IMR-90 (cell line): ENCODE results near the gene PLPP4. TPM values are rescaled to one million over a fixed set of nuclear protein-coding genes. Genes with fewer than 3 reads are reported as not detected.

Experiments used
- ATAC-seq: fragments of 200-7000 bp; cut with Tn5 transposase; 2 replicates; pipeline ENCODE4 v1.9.1; 2020; ENCODE audit warnings: low read depth, mild to moderate bottlenecking, moderate library complexity
- BruUV-seq: library from RNA; stranded (reverse); fragments of 400-500 nt; replicated peaks from 2 replicates; lab custom pipeline; 2021; lab: Mats Ljungman, UMichigan
- CTCF ChIA-PET: fragments of 300-600 bp; formaldehyde crosslinking; extraction: SDS; loops from one replicate; lab custom pipeline; 2021; ENCODE audit warnings: antibody characterized with exemption; lab: Yijun Ruan, JAX
- POLR2A ChIA-PET: fragments of 300-600 bp; sonication (Branson Sonifier 250); formaldehyde crosslinking; loops from one replicate; lab custom pipeline; 2022; ENCODE audit warnings: antibody characterized with exemption; ENCODE audit not compliant: unreplicated experiment; lab: Charles Lee
- DNase-seq: peaks from one replicate; pipeline ENCODE4 v3.0.0; 2013
- H2AFZ ChIP-seq: replicated peaks from 2 replicates; pipeline ENCODE3; 2013; ENCODE audit warnings: low read length, mild to moderate bottlenecking; ENCODE audit not compliant: poor library complexity
- H2AK5ac ChIP-seq: 2 replicates; pipeline ENCODE4 v1.6.1; 2013; ENCODE audit warnings: low read depth, low read length, inconsistent platforms
- H2AK9ac ChIP-seq: replicated peaks from 2 replicates; pipeline ENCODE3; 2013; ENCODE audit warnings: mild to moderate bottlenecking, low read depth, low read length, moderate library complexity; ENCODE audit not compliant: poor library complexity
- H2BK120ac ChIP-seq: 2 replicates; pipeline ENCODE4 v1.6.1; 2013; ENCODE audit warnings: low read depth, low read length, inconsistent platforms
- H2BK15ac ChIP-seq: 3 replicates; pipeline ENCODE4 v1.6.1; 2013; ENCODE audit warnings: low read depth, low read length, inconsistent platforms
- H2BK20ac ChIP-seq: 2 replicates; pipeline ENCODE4 v1.6.1; 2013; ENCODE audit warnings: low read depth, mild to moderate bottlenecking, inconsistent platforms, low read length, moderate library complexity
- H2BK5ac ChIP-seq: 2 replicates; pipeline ENCODE4 v1.6.1; 2013; ENCODE audit warnings: mild to moderate bottlenecking, low read depth, low read length, inconsistent platforms; ENCODE audit not compliant: poor library complexity, severe bottlenecking
- H3K14ac ChIP-seq: replicated peaks from 2 replicates; pipeline ENCODE4 v1.6.1; 2013; ENCODE audit warnings: low read depth, low read length, inconsistent platforms
- H3K18ac ChIP-seq: 2 replicates; pipeline ENCODE4 v1.6.1; 2013; ENCODE audit warnings: low read depth, low read length, control low read depth
- H3K23ac ChIP-seq: 2 replicates; pipeline ENCODE4 v1.6.1; 2013; ENCODE audit warnings: low read depth, low read length, inconsistent platforms
- H3K27ac ChIP-seq: 2 replicates; pipeline ENCODE4 v1.5.1; 2013; ENCODE audit warnings: mild to moderate bottlenecking, control low read depth, low read length; ENCODE audit not compliant: insufficient read depth
- H3K27me3 ChIP-seq: 2 replicates; pipeline ENCODE4 v1.6.1; 2013; ENCODE audit warnings: low read length; ENCODE audit not compliant: control insufficient read depth, insufficient read depth
- H3K36me3 ChIP-seq: 2 replicates; pipeline ENCODE4 v1.6.1; 2013; ENCODE audit warnings: low read length, mixed read lengths; ENCODE audit not compliant: control insufficient read depth, insufficient read depth
- H3K4ac ChIP-seq: 2 replicates; pipeline ENCODE4 v1.6.1; 2013; ENCODE audit warnings: low read depth, low read length, inconsistent platforms
- H3K4me1 ChIP-seq: 2 replicates; pipeline ENCODE4 v1.6.1; 2013; ENCODE audit warnings: low read length, mixed read lengths; ENCODE audit not compliant: control insufficient read depth, insufficient read depth
- H3K4me2 ChIP-seq: 2 replicates; pipeline ENCODE4 v1.6.1; 2013; ENCODE audit warnings: low read depth, mild to moderate bottlenecking, control low read depth, low read length, moderate library complexity
- H3K4me3 ChIP-seq: 2 replicates; pipeline ENCODE4 v1.5.1; 2013; ENCODE audit warnings: low read depth, mild to moderate bottlenecking, control low read depth, low read length, moderate library complexity; ENCODE audit not compliant: insufficient read depth
- H3K56ac ChIP-seq: 2 replicates; pipeline ENCODE4 v1.6.1; 2013; ENCODE audit warnings: low read length, inconsistent platforms; ENCODE audit not compliant: insufficient read depth; ENCODE audit errors: extremely low read depth
- H3K79me1 ChIP-seq, 2 experiments: 2 replicates each; pipeline ENCODE4 v1.6.1; 2013; ENCODE audit warnings: low read length in 2 of 2, inconsistent platforms in 1 of 2, low read depth in 1 of 2
- H3K9ac ChIP-seq: 2 replicates; pipeline ENCODE4 v1.6.1; 2013; ENCODE audit warnings: low read depth, low read length, control low read depth
- H3K9me1 ChIP-seq: 2 replicates; pipeline ENCODE4 v1.6.1; 2013; ENCODE audit warnings: low read length, inconsistent platforms; ENCODE audit not compliant: insufficient read depth
- H3K9me3 ChIP-seq: 2 replicates; pipeline ENCODE4 v1.6.1; 2013; ENCODE audit warnings: low read length; ENCODE audit not compliant: control insufficient read depth, insufficient read depth
- H4K20me1 ChIP-seq: 2 replicates; pipeline ENCODE4 v1.6.1; 2013; ENCODE audit warnings: low read length, inconsistent platforms; ENCODE audit not compliant: insufficient read depth
- H4K5ac ChIP-seq: 2 replicates; pipeline ENCODE4 v1.6.1; 2013; ENCODE audit warnings: mild to moderate bottlenecking, low read depth, low read length, control low read depth
- H4K8ac ChIP-seq, 2 experiments: 2 replicates each; pipeline ENCODE4 v1.6.1; 2013; ENCODE audit warnings: low read depth in 2 of 2, low read length in 2 of 2, control low read depth in 1 of 2, inconsistent platforms in 1 of 2
- H4K91ac ChIP-seq: 2 replicates; pipeline ENCODE4 v1.6.1; 2013; ENCODE audit warnings: low read depth, low read length, inconsistent platforms; ENCODE audit not compliant: insufficient read depth
- CEBPB ChIP-seq: IDR thresholded peaks from 2 replicates; pipeline ENCODE4 v1.6.1; 2012; ENCODE audit warnings: low read depth, low read length, improper control_type of control experiment
- CHD1 ChIP-seq: IDR thresholded peaks from 2 replicates; pipeline ENCODE4 v1.6.1; 2012; ENCODE audit warnings: low read depth, low read length, improper control_type of control experiment
- CTCF ChIP-seq: conservative IDR thresholded peaks from 2 replicates; pipeline ENCODE4 v1.5.1; 2012; ENCODE audit warnings: mild to moderate bottlenecking, low read depth, low read length, improper control_type of control experiment
- ELK1 ChIP-seq: fragments of 150-350 bp; IDR thresholded peaks from 2 replicates; pipeline ENCODE4 v1.6.1; 2016; ENCODE audit warnings: low read depth, mild to moderate bottlenecking, low read length, moderate library complexity, borderline replicate concordance
- FOS ChIP-seq: fragments of 150-350 bp; IDR thresholded peaks from 2 replicates; pipeline ENCODE4 v1.6.1; 2016; ENCODE audit warnings: low read depth, low read length
- MAFK ChIP-seq: IDR thresholded peaks from 2 replicates; pipeline ENCODE4 v1.6.1; 2012; ENCODE audit warnings: low read depth, low read length, improper control_type of control experiment
- MAZ ChIP-seq: IDR thresholded peaks from 2 replicates; pipeline ENCODE4 v1.6.1; 2012; ENCODE audit warnings: low read depth, mild to moderate bottlenecking, low read length, improper control_type of control experiment, moderate library complexity, borderline replicate concordance
- MXI1 ChIP-seq: IDR thresholded peaks from 2 replicates; pipeline ENCODE4 v1.6.1; 2012; ENCODE audit warnings: low read depth, mild to moderate bottlenecking, low read length, moderate library complexity, borderline replicate concordance
- RAD21 ChIP-seq: IDR thresholded peaks from 2 replicates; pipeline ENCODE4 v1.6.1; 2012; ENCODE audit warnings: low read length, improper control_type of control experiment
- RCOR1 ChIP-seq: IDR thresholded peaks from 2 replicates; pipeline ENCODE4 v1.6.1; 2012; ENCODE audit warnings: mild to moderate bottlenecking, low read length, improper control_type of control experiment; ENCODE audit not compliant: insufficient replicate concordance
- RFX5 ChIP-seq: IDR thresholded peaks from 2 replicates; pipeline ENCODE4 v1.8.0; 2012; ENCODE audit warnings: low read depth, mild to moderate bottlenecking, low read length, moderate library complexity
- SMC3 ChIP-seq: fragments of 150-350 bp; IDR thresholded peaks from 2 replicates; pipeline ENCODE4 v1.6.1; 2016; ENCODE audit warnings: low read depth, mild to moderate bottlenecking, antibody characterized with exemption, low read length, moderate library complexity
- USF2 ChIP-seq: fragments of 150-350 bp; IDR thresholded peaks from 2 replicates; pipeline ENCODE4 v1.6.1; 2017; ENCODE audit warnings: mild to moderate bottlenecking, antibody characterized with exemption, low read length, low read depth
- WGBS, 2 experiments: methylation state at CpG; one replicate each; pipeline versions ENCODE4 v1.1.5 to v1.1.7; 2013; ENCODE audit warnings: missing lambda C conversion rate in 2 of 2; ENCODE audit not compliant: insufficient read length in 1 of 2; ENCODE audit errors: extremely low coverage in 2 of 2; 5-methylcytosine and 5-hydroxymethylcytosine counted together
- dilution Hi-C: fragments of 300-500 bp; cut with HindIII; formaldehyde crosslinking; loops from one replicate; pipeline ENCODE4 v1.14.3; 2018; ENCODE audit warnings: low sequenced_read_pairs; ENCODE audit not compliant: unreplicated experiment
- in situ Hi-C: fragments of 300-500 bp; cut with MboI; formaldehyde crosslinking; loops from 3 replicates; pipeline ENCODE4 v1.14.3; 2019; ENCODE audit warnings: low sequenced_read_pairs, inconsistent platforms, mixed read lengths
- intact Hi-C: fragments of 100-400 bp; cut with micrococcal nuclease; formaldehyde crosslinking; loops from 2 replicates; pipeline ENCODE4 v1.10.0; 2022
- polyA plus RNA-seq, 3 experiments: library from polyadenylated mRNA; depleted of rRNA; stranded (reverse); fragments of >200 nt; gene quantifications; 2 replicates each; pipeline ENCODE4 v1.2.3, GENCODE V29; 2012; ENCODE audit warnings: low replicate concordance in 1 of 3
- total RNA-seq: library from RNA; depleted of rRNA; stranded (reverse); fragments of >200 nt; gene quantifications from 2 replicates; pipeline ENCODE4 v1.2.3, GENCODE V29; 2012

PLPP4 gene
- total and polyA plus RNA-seq, 2 of the 4 experiments (the other 2 are of a cell fraction): 0.18 to 0.60 TPM

GRCh38 chr10:120597902-120598301 is 140.9 kb downstream of the PLPP4 start:
- H3K9me3 ChIP-seq: peaks cover 39% of the 10 kb centered on the region
- dilution Hi-C loops (no loop called here), intact Hi-C loops (no loop called here), in situ Hi-C loops (no loop called here)
- no peak overlapping the region for H4K8ac ChIP-seq
- no peak overlapping the region for H3K14ac ChIP-seq
- H3K9ac ChIP-seq: no peak overlapping the region
- no peak overlapping the region for H3K27ac ChIP-seq
- H3K9me1 ChIP-seq: no peaks in the 10 kb centered on the region
- H3K27me3 ChIP-seq: no peaks in the 10 kb centered on the region
- no peak for TF ChIP-seq CEBPB
- no peak for TF ChIP-seq FOS
- no peak for TF ChIP-seq SMC3
- TF ChIP-seq USF2: no peak
- TF ChIP-seq CTCF: no peak
- no peak for TF ChIP-seq MAZ
- no peak for TF ChIP-seq RCOR1
- no peak for TF ChIP-seq CHD1
- TF ChIP-seq RAD21: no peak
- TF ChIP-seq MAFK: no peak
- TF ChIP-seq RFX5: no peak
- TF ChIP-seq ELK1: no peak
- no peak for TF ChIP-seq MXI1
- no peaks in the 10 kb centered on the region for H4K20me1 ChIP-seq
- H3K4me3 ChIP-seq: no peak overlapping the region
- no peak overlapping the region for H2AK5ac ChIP-seq
- no peak overlapping the region for H3K4ac ChIP-seq
- H3K79me1 ChIP-seq: no peaks in the 10 kb centered on the region
- no peak overlapping the region for H2AFZ ChIP-seq
- BruUV-seq: no TSS peak
- no peak overlapping the region for H2BK15ac ChIP-seq
- H4K5ac ChIP-seq: no peak overlapping the region
- ChIA-PET POLR2A (no interaction called here), CTCF (no interaction called here)
- H2AK9ac ChIP-seq: no peak overlapping the region
- no peaks in the 10 kb centered on the region for H3K36me3 ChIP-seq
- H4K91ac ChIP-seq: no peak overlapping the region
- no peak for DNase-seq
- H3K23ac ChIP-seq: no peak overlapping the region
- H2BK20ac ChIP-seq: no peak overlapping the region
- no peak overlapping the region for H3K18ac ChIP-seq
- H2BK5ac ChIP-seq: no peak overlapping the region
- no peak overlapping the region for H3K56ac ChIP-seq
- no peak for ATAC-seq
- H3K4me2 ChIP-seq: no peak overlapping the region
- no peaks in the 10 kb centered on the region for H3K4me1 ChIP-seq
- WGBS, 2 experiments: 100% methylated on average over 1 of the region's 3 CpGs; no CpG with 5 or more reads in 1 of the 2 experiments
- H2BK120ac ChIP-seq: no peak overlapping the region
